CD4-positive, alpha-beta T cell treated with Interleukin-12 subunit alpha and Interleukin-12 subunit beta, for 1 hour (primary cell): ENCODE data around the gene MAD1L1.
"Not testable (repeated sequence)": the region's sequence is repeated elsewhere in the genome, so short reads cannot be mapped to it uniquely, and the experiment has no call there.

Experiments used
- DNase-seq: peaks from one replicate; pipeline ENCODE4 v3.0.0-alpha.2; 2020

Gene MAD1L1

GRCh38 chr7:2080477-2080876 lies 152.3 kb downstream of the MAD1L1 start:
- DNase-seq = no peak

- DNase-seq = no peak
These were observed 152.7 kb downstream of the MAD1L1 start for GRCh38 chr7:2080060-2080387.

GRCh38 chr7:2079332-2080059 lies 153.2 kb downstream of the MAD1L1 start:
- no peak for DNase-seq

GRCh38 chr7:2078899-2079298 lies 153.8 kb downstream of the MAD1L1 start:
- no peak for DNase-seq

- no peak for DNase-seq
These were observed 156.1 kb downstream of the MAD1L1 start for GRCh38 chr7:2076649-2077064.

GRCh38 chr7:2075811-2076210 lies 156.9 kb downstream of the MAD1L1 start:
- DNase-seq = no peak

GRCh38 chr7:2074691-2075090 lies 158.1 kb downstream of the MAD1L1 start:
- DNase-seq = no peak

- no peak for DNase-seq
These were observed 159.9 kb downstream of the MAD1L1 start for GRCh38 chr7:2072798-2073197.

GRCh38 chr7:2072042-2072441 lies 160.7 kb downstream of the MAD1L1 start:
- no peak for DNase-seq

GRCh38 chr7:2071133-2071832 lies 161.5 kb downstream of the MAD1L1 start:
- DNase-seq = no peak

GRCh38 chr7:2070151-2070763 lies 162.5 kb downstream of the MAD1L1 start:
- no peak for DNase-seq

- no peak for DNase-seq
These were observed 163.3 kb downstream of the MAD1L1 start for GRCh38 chr7:2069472-2069860.

- DNase-seq = no peak
These were observed 163.9 kb downstream of the MAD1L1 start for GRCh38 chr7:2068693-2069471.

- peak; percentile 34 for DNase-seq
These were observed 166.4 kb downstream of the MAD1L1 start for GRCh38 chr7:2066251-2066919.

- DNase-seq = no peak
These were observed 167.2 kb downstream of the MAD1L1 start for GRCh38 chr7:2065528-2065927.

GRCh38 chr7:2063563-2064260 lies 169.0 kb downstream of the MAD1L1 start:
- no peak for DNase-seq

- no peak for DNase-seq
These were observed 170.1 kb downstream of the MAD1L1 start for GRCh38 chr7:2062648-2063047.

GRCh38 chr7:2060701-2061100 lies 172.0 kb downstream of the MAD1L1 start:
- no peak for DNase-seq

- no peak for DNase-seq
These were observed 172.6 kb downstream of the MAD1L1 start for GRCh38 chr7:2059964-2060700.

GRCh38 chr7:2058246-2058645 lies 174.5 kb downstream of the MAD1L1 start:
- DNase-seq = not testable (repeated sequence)

GRCh38 chr7:2055956-2056355 lies 176.8 kb downstream of the MAD1L1 start:
- DNase-seq = no peak

- DNase-seq = no peak
These were observed 177.8 kb downstream of the MAD1L1 start for GRCh38 chr7:2054927-2055326.
